Measurements from ENCODE around the gene C7orf33.
"Not testable (repeated sequence)": the region's sequence is repeated elsewhere in the genome, so short reads cannot be mapped to it uniquely, and the experiment has no call there.

DNA sequence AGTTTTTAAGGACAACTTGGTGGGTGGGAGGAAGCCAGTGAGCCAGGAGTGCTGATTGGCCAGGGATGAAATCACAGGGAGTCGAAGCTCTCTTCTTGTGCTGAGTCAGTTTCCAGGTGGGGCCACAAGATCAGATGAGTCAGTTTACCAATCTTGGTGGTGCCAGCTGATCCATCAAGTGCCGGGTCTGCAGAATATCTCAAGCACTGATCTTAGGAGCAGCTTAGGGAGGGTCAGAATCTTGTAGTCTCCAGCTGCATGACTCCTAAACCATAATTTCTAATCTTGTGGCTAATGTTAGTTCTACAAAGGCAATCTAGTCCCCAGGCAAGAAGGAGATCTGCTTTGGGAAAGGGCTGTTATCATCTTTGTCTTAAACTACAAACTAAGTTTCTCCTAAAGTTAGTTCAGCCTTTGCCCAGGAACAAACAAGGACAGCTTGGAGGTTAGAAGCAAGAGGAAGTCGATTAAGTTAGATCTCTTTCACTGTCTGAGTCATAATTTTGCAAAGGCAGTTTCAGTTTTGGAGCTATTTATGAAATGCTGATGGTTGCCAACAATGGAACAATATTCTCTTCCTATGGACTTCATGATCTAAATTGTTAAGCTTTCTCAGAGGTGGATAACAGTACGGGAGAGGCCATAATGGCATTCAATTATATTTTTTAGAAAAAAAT lies 26.2 kb upstream of the C7orf33 start:
- TF ChIP-seq, protein P1, sequence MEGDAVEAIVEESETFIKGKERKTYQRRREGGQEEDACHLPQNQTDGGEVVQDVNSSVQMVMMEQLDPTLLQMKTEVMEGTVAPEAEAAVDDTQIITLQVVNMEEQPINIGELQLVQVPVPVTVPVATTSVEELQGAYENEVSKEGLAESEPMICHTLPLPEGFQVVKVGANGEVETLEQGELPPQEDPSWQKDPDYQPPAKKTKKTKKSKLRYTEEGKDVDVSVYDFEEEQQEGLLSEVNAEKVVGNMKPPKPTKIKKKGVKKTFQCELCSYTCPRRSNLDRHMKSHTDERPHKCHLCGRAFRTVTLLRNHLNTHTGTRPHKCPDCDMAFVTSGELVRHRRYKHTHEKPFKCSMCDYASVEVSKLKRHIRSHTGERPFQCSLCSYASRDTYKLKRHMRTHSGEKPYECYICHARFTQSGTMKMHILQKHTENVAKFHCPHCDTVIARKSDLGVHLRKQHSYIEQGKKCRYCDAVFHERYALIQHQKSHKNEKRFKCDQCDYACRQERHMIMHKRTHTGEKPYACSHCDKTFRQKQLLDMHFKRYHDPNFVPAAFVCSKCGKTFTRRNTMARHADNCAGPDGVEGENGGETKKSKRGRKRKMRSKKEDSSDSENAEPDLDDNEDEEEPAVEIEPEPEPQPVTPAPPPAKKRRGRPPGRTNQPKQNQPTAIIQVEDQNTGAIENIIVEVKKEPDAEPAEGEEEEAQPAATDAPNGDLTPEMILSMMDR (IDR thresholded peaks at IDR 0.05): not testable (repeated sequence)
- TF ChIP-seq POLR2A (IDR thresholded peaks at IDR 0.05): not testable (repeated sequence)
